Left ventricle myocardium superior (tissue), 1 donor: ENCODE results near the gene INCA1. TPM values are rescaled to one million over a fixed set of nuclear protein-coding genes. Genes with fewer than 3 reads are reported as not detected.
"Not testable (repeated sequence)": the region's sequence is repeated elsewhere in the genome, so short reads cannot be mapped to it uniquely, and the experiment has no call there.

Experiments used
- ATAC-seq: fragments of 200-7000 bp; cut with Tn5 transposase; one replicate; pipeline ENCODE4 v1.9.1; 2020; ENCODE audit warnings: mild to moderate bottlenecking, moderate library complexity
- DNase-seq: peaks from one replicate; pipeline ENCODE4 v3.0.0-alpha.2; 2020
- intact Hi-C: fragments of 100-400 bp; cut with micrococcal nuclease; formaldehyde crosslinking; loops from one replicate; pipeline ENCODE4 v1.11.0; 2022
- long read RNA-seq: library from polyadenylated mRNA; unstranded; transcript quantifications from one replicate; pipeline ENCODE4 v2.0.0, GENCODE V29; 2021
- total RNA-seq: library from RNA; stranded (reverse); fragmentation: NEBNext Ultra II Directional; extraction: Animal tissue kit (Norgen Biotek cat#: 25700); gene quantifications from one replicate; pipeline ENCODE4 v1.2.1, GENCODE V29; 2021
- donor health status: DM: no; HTN: yes; CAD: no; lungs with severe emphysema.

Gene INCA1, protein sequence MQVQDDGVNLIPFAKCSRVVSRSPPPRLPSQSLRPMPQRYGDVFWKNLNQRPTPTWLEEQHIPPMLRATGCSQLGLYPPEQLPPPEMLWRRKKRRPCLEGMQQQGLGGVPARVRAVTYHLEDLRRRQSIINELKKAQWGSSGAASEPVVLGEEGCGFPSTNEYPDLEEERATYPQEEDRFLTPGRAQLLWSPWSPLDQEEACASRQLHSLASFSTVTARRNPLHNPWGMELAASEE
- total RNA-seq = 3.2 TPM
- long read RNA-seq, partial matches to known transcripts = 3 of 10 reads
- long read RNA-seq, other reads (novel, unspliced or antisense) = 7 of 10 reads

GRCh38 chr17:4997302-4998026 is at the start of gene INCA1, which contains the start of gene KIF1C:
TSS of gene INCA1 (minus strand) at chr17:4997522. CDS start at chr17:4994437, 3,085 bp downstream.
TSS of gene KIF1C (plus strand) at chr17:4997950. CDS start at chr17:5000247, 2,297 bp downstream.
- ATAC-seq (peak; percentile 86), DNase-seq (peak; percentile 97)
- intact Hi-C loops = no loop called here

DNA sequence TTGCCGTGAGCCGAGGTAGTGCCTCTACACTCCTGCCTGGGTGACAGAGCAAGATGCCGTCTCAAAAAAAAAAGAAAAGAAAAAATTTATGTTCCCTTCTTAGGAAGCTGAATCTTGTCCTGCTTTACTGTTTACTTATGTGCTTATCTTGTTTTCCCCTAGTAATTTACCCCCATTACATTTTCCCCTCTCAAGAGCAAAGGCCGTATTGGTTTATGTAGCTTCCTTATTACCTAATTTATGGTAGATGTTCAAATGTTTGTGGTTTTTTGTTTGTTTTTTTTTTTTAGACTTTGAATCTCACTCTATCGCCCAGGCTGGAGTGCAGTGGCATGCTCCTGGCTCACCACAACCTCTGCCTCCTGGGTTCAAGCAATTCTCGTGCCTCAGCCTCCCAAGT is 48.2 kb upstream of the INCA1 start:
- ATAC-seq = no peak
- intact Hi-C loops = no loop called here
- no peak for DNase-seq

DNA sequence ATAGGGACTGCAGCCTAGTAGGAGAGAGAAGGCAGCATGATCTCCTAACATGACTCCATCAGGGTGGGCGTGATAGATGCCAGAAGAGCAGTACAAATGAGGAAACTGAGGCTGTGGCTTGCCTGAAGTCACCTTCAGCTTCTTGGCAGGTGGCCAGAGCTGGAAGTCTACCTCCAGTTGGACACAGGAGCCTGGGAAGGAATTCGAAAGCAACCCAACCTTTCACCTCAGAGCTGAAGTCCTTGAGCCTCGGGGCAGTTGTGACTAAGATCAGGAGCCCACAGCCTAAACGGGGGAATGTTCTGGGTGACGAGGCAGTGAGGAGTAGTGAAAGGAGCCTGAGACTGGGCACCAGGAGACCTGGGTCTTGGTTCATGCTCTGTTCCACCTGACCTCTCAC is 47.3 kb upstream of the INCA1 start:
- no peak for DNase-seq
- intact Hi-C loops = no loop called here
- no peak for ATAC-seq

DNA sequence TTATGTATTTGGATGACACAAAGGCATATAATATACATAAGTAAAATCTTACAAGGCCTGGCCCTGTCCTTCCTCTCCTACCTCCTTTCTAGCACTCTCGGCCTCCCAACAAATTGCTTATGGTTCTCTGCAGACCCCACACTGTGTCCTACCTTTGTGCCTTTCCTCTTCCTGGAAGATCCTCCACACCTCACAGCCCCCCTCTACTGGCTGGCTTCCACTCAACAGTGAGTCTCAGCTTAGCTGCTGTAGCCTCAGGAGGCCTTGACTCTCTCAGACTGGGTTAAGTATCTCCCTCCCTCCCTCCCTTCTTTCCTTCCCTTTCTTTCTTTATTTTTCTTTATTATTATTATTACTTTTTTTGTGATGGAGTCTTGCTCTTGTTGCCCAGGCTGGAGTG is 46.2 kb upstream of the INCA1 start:
- intact Hi-C loops = no loop called here
- no peak for DNase-seq
- no peak for ATAC-seq

DNA sequence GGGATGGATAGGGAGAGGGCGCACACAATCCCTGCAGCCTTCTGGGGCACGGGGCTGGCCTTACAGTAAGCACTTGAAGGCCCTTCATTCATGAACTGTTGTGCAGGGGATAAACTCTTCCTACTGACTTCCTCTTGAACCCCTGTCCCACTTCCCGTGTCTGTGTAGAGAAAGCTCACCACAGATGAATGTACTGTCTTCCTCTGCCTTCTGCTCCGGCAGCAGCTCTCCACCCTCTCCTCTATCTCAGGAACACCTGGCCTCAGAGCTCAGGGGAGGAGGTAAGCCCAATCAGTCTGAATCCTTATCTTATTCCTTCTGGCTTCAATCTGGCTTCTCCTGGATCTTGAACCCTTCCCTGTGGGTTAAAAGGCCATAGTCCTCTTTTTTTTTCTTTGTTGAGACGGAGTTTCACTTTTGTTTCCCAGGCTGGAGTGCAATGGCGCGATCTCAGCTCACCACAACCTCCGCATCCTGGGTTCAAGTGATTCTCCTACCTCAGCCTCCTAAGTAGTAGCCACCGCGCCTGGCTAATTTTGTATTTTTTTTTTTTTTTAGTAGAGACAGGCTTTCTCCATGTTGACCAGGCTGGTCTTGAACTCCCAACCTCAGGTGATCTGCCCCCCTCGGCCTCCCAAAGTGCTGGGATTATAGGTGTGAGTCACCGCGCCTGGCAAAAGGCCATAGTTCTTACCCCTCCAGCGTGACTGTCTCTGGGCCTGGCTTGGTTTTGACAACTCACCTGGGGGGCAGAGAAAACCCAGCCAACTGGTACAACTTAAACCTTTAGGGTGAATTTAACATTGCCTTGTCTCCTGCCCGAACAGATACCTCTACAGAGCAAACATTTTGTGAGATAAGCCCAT is 45.1 kb upstream of the INCA1 start:
- no peak for ATAC-seq

DNA sequence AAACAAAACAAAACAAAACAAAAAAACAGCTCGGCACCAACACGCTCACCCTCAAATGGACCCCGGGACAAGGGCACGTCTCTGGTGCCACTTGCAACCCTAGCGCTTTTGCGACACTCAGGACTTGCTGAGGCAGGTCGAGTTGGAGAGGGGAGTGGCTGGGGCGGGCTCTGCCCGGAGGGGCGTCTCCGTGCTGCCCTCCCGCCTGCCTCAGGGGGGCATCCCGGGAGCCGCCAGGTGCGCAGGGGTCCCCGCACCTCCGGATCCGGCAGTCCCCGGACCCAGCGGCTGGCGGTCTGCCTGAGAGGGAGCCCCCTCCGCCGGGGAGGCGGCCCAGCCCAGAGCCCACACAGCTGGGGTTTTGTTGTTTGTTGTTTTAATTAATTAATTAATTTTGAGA is 38.0 kb upstream of the INCA1 start, which contains the start of gene SLC52A1:
Gene SLC52A1 (minus strand): TSS at position 112 of the 400 bp plus-strand sequence. CDS start 820 bp downstream, outside the sequence.
- intact Hi-C loops = no loop called here
- DNase-seq = no peak

More for the DNA sequence above, 45.1 kb upstream of the INCA1 start:
- intact Hi-C loops = no loop called here
- DNase-seq = no peak

GRCh38 chr17:5034651-5035050 is 37.3 kb upstream of the INCA1 start:
- intact Hi-C loops = no loop called here
- no peak for ATAC-seq
- no peak for DNase-seq

More for the DNA sequence above, 38.0 kb upstream of the INCA1 start, which contains the start of gene SLC52A1:
- ATAC-seq = no peak

GRCh38 chr17:5034063-5034462 is 36.7 kb upstream of the INCA1 start:
- intact Hi-C loops = no loop called here
- ATAC-seq (no peak), DNase-seq (no peak)

DNA sequence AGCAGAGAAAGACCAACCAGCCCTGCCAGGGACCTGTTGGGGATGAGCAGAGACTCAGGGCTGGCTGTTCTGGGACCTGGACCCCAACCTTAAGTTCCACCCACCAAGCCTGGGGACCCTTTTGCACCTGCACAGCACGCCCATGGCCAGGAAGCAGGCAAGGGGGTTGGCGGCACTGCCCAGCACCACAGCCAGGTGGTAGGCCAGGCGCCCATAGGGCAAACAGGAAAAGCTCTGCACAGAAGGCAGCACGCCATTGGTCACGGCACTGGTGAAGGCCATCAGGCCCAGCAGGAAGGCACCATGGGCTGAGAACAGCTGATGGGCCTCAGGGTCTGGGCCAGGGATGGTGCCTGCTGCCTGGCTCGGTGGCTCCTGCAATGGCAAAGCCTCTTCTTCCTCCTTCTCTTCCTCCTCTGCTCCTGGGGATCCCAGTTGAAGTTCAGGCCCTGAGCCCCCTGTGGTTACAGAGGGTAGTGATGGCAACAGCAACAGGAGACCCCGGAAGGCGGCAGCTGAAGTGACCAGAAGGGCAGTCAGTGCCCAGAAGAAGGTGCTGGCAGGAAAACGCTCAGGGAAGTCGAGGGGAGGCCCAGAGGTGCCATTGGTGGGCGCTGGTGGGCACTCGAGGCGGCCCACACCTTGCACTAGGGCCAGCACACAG is 36.2 kb upstream of the INCA1 start:
- DNase-seq (no peak), ATAC-seq (no peak)
- intact Hi-C loops = no loop called here

DNA sequence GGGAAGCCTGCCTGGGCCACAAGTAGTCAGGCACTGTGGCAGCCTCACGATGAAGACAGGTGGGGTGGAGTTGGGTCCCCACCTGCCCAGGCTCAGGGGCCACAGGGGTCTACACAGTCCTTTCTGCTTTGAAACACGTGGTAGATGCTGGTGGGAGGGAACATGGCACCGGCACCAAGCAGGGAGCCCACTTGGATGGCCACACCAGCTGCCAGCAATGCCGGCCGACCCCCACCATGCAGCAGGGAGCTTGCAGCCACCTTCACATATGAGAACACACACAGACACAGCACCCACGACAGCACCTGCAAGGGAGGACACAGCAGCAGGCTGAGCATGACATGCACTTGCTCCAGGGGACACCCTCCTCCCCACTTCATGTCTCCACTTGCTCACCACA is 35.5 kb upstream of the INCA1 start:
- intact Hi-C loops = no loop called here
- ATAC-seq (no peak), DNase-seq (no peak)

- ATAC-seq (peak; percentile 79), DNase-seq (peak; percentile 88)
- intact Hi-C loops = no loop called here
Measured at GRCh38 chr17:5031365-5032082, 34.2 kb upstream of the INCA1 start.

- ATAC-seq, intact Hi-C loops, DNase-seq: not testable (repeated sequence)
Measured at GRCh38 chr17:5030168-5030567, 32.8 kb upstream of the INCA1 start.

GRCh38 chr17:5027916-5028315 is 30.6 kb upstream of the INCA1 start:
- DNase-seq = no peak
- no peak for ATAC-seq
- intact Hi-C loops = no loop called here

DNA sequence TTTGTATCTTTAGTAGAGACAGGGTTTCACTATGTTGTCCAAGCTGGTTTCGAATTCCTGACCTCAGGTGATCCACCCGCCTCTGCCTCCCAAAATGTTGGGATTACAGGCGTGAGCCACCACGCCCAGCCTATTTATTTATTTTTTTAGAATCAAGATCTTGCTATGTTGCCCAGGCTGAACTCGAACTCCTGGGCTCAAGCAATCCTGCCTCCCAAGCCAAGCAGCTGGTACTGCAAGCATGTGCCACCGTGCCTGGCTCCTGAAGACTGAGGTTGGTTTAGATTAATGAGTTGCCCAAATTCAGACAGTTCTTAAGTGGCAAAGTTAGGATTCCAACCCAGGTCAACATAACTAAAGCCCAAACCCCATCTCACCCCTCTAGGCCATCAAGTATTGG is 30.0 kb upstream of the INCA1 start:
- DNase-seq = no peak
- intact Hi-C loops = no loop called here
- ATAC-seq = no peak

DNA sequence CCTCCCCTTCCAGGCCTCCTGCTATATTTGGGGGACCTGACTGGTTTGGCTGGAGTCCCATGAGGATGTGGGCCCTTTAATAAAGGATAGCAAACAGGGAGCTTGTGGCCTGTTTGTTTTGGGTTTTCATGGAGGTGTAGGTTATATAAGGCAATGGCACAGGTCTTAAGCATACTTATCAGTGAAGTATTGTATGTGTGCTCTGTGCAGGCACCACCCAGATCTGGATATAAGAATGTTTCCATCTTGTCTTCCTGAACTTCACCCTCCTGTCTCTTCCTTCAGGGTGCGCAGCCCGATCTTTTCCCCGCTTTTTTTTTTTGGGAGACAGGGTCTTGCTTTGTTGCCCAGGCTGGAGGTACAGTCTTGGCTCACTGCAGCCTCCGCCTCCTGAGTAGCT is 27.3 kb upstream of the INCA1 start:
- ATAC-seq (no peak), DNase-seq (no peak)
- intact Hi-C loops = no loop called here

- ATAC-seq (no peak), DNase-seq (no peak)
- intact Hi-C loops = no loop called here
Measured at GRCh38 chr17:5023588-5024147, 26.3 kb upstream of the INCA1 start.

GRCh38 chr17:5022171-5022711 is 24.9 kb upstream of the INCA1 start:
- ATAC-seq = no peak
- no peak for DNase-seq
- intact Hi-C loops = no loop called here

DNA sequence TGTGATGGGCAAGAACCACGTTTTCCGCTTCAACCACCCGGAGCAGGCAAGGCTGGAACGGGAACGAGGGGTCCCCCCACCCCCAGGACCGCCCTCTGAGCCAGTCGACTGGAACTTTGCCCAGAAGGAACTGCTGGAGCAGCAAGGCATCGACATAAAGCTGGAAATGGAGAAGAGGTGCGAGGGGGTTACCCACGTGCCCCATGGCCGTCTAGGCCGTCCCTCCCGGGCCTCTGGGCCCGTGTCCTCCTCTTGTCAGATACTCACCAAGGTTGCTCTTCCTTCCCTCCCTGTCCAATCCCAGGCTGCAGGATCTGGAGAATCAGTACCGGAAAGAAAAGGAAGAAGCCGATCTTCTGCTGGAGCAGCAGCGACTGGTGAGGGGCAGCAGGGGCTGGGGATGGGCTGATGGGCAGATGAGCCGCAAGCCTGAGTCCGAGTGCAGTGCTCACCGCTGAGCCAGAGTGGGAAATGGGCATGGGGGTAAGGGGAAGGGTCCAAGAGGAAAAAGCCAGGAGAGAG is 23.2 kb upstream of the INCA1 start:
- intact Hi-C loops = no loop called here
- no peak for ATAC-seq
- DNase-seq = no peak
